ENCODE data around the gene SLC16A1. TPM values are rescaled to one million over a fixed set of nuclear protein-coding genes. Genes with fewer than 3 reads are reported as not detected.
"Not testable (repeated sequence)": the region's sequence is repeated elsewhere in the genome, so short reads cannot be mapped to it uniquely, and the experiment has no call there.

SLC16A1 gene
- total RNA-seq, 1 experiment from 2014 or later = 74.6 TPM

- BruUV-seq (replicated peaks) = no TSS peak
- Histone ChIP-seq H4K20me1 (ENCODE audit: insufficient read depth) (no peaks in the 10 kb centered on the region), H3K79me2 (ENCODE audit: low read depth) (no peaks in the 10 kb centered on the region), H3F3A (ENCODE audit: insufficient read depth, low read depth) (no peaks in the 10 kb centered on the region), H3K4me2 (no peak overlapping the region), H3K27ac (no peak overlapping the region), H3K9me3 (ENCODE audit: insufficient read depth, low read depth) (peaks cover 29% of the 10 kb centered on the region; the same call in 1 of the 2 replicates), H3K4me3 (no peak overlapping the region), H2AFZ (no peak overlapping the region), H3K36me3 (ENCODE audit: low read depth) (0 out of 2 replicates have a peak, but pooled peaks cover 6% of the 10 kb centered on the region), H3K4me1 (replicated peaks; ENCODE audit: insufficient read depth) (no peaks in the 10 kb centered on the region), H3K9me2 (ENCODE audit: insufficient read depth) (no peaks in the 10 kb centered on the region), H3K27me3 (ENCODE audit: insufficient read depth, low read depth) (no peaks in the 10 kb centered on the region)
- POLR2A ChIA-PET (ENCODE audit: unreplicated experiment) = no interaction called here
- CTCF ChIA-PET = interaction anchor here (0.6 kb wide), 1 partner anchor 141 kb away, joined by 15 read pairs; no protein-coding TSS in a partner anchor
- no peak for DNase-seq
- intact Hi-C loops (cut with micrococcal nuclease; ENCODE audit: unreplicated experiment) = no loop called here
- TF ChIP-seq CTCF (conservative IDR thresholded peaks at IDR 0.05) (no peak), EZH2 (IDR thresholded peaks at IDR 0.05; ENCODE audit: low read depth) (no peak)
These were observed 62.5 kb downstream of the SLC16A1 start for GRCh38 chr1:112893288-112894009.

- H3K4me1 ChIP-seq (replicated peaks; ENCODE audit: insufficient read depth); H4K20me1 ChIP-seq (ENCODE audit: insufficient read depth); H3K4me3 ChIP-seq; H3K27ac ChIP-seq; H3K4me2 ChIP-seq; POLR2A ChIA-PET (ENCODE audit: unreplicated experiment); DNase-seq; BruUV-seq (replicated peaks); intact Hi-C loops (cut with micrococcal nuclease; ENCODE audit: unreplicated experiment); H3K36me3 ChIP-seq (ENCODE audit: low read depth); H3K79me2 ChIP-seq (ENCODE audit: low read depth); CTCF ChIA-PET; H3F3A ChIP-seq (ENCODE audit: insufficient read depth, low read depth); H2AFZ ChIP-seq; H3K27me3 ChIP-seq (ENCODE audit: insufficient read depth, low read depth); H3K9me2 ChIP-seq (ENCODE audit: insufficient read depth): not testable (repeated sequence)
- H3K9me3 ChIP-seq (ENCODE audit: insufficient read depth, low read depth) = peaks cover 16% of the 10 kb centered on the region; the same call in 1 of the 2 replicates
These were observed 66.1 kb downstream of the SLC16A1 start for GRCh38 chr1:112889906-112890305.

GRCh38 chr1:112889052-112889768 is 66.8 kb downstream of the SLC16A1 start:
- H3K79me2 ChIP-seq (ENCODE audit: low read depth) = no peaks in the 10 kb centered on the region
- H3K4me2 ChIP-seq = no peak overlapping the region
- DNase-seq = no peak
- H3F3A ChIP-seq (ENCODE audit: insufficient read depth, low read depth) = no peaks in the 10 kb centered on the region; the same call in 1 of the 2 replicates
- no peak overlapping the region for H2AFZ ChIP-seq
- H3K36me3 ChIP-seq (ENCODE audit: low read depth) = no peaks in the 10 kb centered on the region
- BruUV-seq (replicated peaks) = no TSS peak
- intact Hi-C loops (cut with micrococcal nuclease; ENCODE audit: unreplicated experiment) = no loop called here
- H3K4me3 ChIP-seq = no peak overlapping the region
- TF ChIP-seq EZH2 (IDR thresholded peaks at IDR 0.05; ENCODE audit: low read depth) (no peak), CTCF (conservative IDR thresholded peaks at IDR 0.05) (no peak)
- ChIA-PET CTCF (no interaction called here), POLR2A (ENCODE audit: unreplicated experiment) (interaction anchor here (0.6 kb wide), 1 partner anchor 80 kb away, joined by 3 read pairs; no protein-coding TSS in a partner anchor)
- peaks cover 16% of the 10 kb centered on the region; the same call in 1 of the 2 replicates for H3K9me3 ChIP-seq (ENCODE audit: insufficient read depth, low read depth)
- peaks cover 10% of the 10 kb centered on the region for H3K4me1 ChIP-seq (replicated peaks; ENCODE audit: insufficient read depth)
- no peaks in the 10 kb centered on the region for H3K27me3 ChIP-seq (ENCODE audit: insufficient read depth, low read depth)
- no peaks in the 10 kb centered on the region for H3K9me2 ChIP-seq (ENCODE audit: insufficient read depth)
- no peak overlapping the region for H3K27ac ChIP-seq
- no peaks in the 10 kb centered on the region for H4K20me1 ChIP-seq (ENCODE audit: insufficient read depth)
